Muscle layer of colon (tissue), 2 donors: Measurements from ENCODE around the gene RBM43.

Experiments used
- H3K27ac ChIP-seq: one replicate; pipeline ENCODE4 v1.7.0; 2013; ENCODE audit warnings: low read depth, mild to moderate bottlenecking, low read length, moderate library complexity
- H3K27me3 ChIP-seq, 2 donors: one replicate each; pipeline ENCODE4 v1.7.0; 2013; ENCODE audit warnings: low read length in 2 of 2, mild to moderate bottlenecking in 2 of 2; ENCODE audit not compliant: insufficient read depth in 2 of 2, control insufficient read depth in 1 of 2
- H3K36me3 ChIP-seq: one replicate; pipeline ENCODE4 v1.7.0; 2013; ENCODE audit warnings: mild to moderate bottlenecking, low read length; ENCODE audit not compliant: insufficient read depth
- H3K4me1 ChIP-seq: one replicate; pipeline ENCODE4 v1.7.0; 2013; ENCODE audit warnings: mild to moderate bottlenecking, low read length; ENCODE audit not compliant: insufficient read depth
- H3K4me3 ChIP-seq, 2 donors: one replicate each; pipeline ENCODE4 v1.7.0; 2013; ENCODE audit warnings: low read length in 2 of 2, low read depth in 1 of 2, mild to moderate bottlenecking in 1 of 2, moderate library complexity in 1 of 2
- H3K9ac ChIP-seq: one replicate; pipeline ENCODE4 v1.7.0; 2013; ENCODE audit warnings: low read length
- H3K9me3 ChIP-seq: one replicate; pipeline ENCODE4 v1.7.0; 2013; ENCODE audit warnings: mild to moderate bottlenecking, low read length
- donor health status: abdominal sarcoma.
- donor health status: Adenocarcinoma of cecum.

Gene RBM43

DNA sequence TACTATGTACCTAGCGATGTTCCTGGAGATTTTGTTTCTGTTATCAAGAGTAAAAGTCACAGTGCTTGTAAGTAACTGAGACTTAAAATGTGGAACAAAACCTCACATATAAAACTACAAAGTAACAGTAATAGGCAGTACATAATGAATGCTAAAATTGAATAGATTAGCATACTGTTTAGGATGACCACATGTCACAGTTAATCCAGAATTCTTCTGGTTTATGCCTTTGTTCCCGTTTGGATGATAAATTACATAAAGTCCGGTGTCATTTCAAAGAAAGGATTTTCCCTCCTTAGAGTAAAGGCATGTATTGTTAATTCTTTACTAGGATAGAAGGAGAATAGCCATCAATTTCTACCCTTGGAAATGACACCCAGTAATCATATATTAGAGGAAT is 56.1 kb downstream of the RBM43 start:
- H3K36me3 ChIP-seq = no peaks in the 10 kb centered on the region
- no peak overlapping the region for H3K27ac ChIP-seq
- H3K4me1 ChIP-seq = no peaks in the 10 kb centered on the region
- no peaks in the 10 kb centered on the region for H3K27me3 ChIP-seq
- H3K9ac ChIP-seq = no peak overlapping the region
- no peaks in the 10 kb centered on the region for H3K9me3 ChIP-seq
- H3K4me3 ChIP-seq = no peak overlapping the region

DNA sequence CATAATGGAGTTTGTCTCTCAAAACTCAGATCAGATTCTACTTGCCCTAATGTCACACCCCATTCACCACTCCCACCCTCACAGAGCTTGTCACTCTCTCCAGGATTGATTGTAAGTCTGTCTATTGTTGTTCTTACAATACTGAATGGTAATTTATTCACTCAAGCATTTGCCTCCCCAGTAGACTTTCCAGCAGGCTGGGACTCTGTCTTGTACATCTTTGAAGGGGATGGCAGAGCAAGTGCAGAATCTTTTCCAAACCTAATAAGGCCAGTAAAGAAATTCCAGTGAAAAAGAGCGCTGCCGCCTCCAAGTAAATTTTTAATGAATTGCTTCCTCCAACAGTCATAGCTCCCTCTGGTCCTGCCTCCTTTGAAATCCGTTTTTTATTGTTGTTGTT is 56.9 kb downstream of the RBM43 start:
- H3K4me3 ChIP-seq = no peak overlapping the region
- no peaks in the 10 kb centered on the region for H3K4me1 ChIP-seq
- no peaks in the 10 kb centered on the region for H3K36me3 ChIP-seq
- no peaks in the 10 kb centered on the region for H3K27me3 ChIP-seq
- H3K9ac ChIP-seq = no peak overlapping the region
- H3K9me3 ChIP-seq = no peaks in the 10 kb centered on the region
- no peak overlapping the region for H3K27ac ChIP-seq

DNA sequence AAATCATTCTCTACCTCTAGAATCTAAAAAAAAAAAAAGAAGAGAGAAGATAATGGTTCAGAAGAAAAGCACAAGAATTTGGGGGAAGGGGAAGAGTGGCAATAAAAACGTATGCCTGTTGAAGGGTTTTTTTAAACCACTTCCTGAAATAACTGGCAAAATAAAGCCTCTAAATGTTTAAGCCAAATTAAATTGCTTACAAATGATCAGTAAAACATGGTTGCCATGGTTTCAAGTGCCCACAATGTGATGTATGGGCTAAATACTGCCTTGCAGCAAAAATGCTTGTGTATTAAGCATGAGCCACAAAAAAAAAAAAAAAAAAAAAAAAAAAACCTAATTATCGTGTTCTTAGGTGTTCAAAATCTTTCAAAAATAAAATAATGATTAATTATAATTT is 60.8 kb downstream of the RBM43 start:
- H3K4me1 ChIP-seq = no peaks in the 10 kb centered on the region
- H3K4me3 ChIP-seq = no peak overlapping the region
- no peak overlapping the region for H3K9ac ChIP-seq
- no peaks in the 10 kb centered on the region for H3K27me3 ChIP-seq
- no peaks in the 10 kb centered on the region for H3K9me3 ChIP-seq
- no peak overlapping the region for H3K27ac ChIP-seq
- H3K36me3 ChIP-seq = no peaks in the 10 kb centered on the region

DNA sequence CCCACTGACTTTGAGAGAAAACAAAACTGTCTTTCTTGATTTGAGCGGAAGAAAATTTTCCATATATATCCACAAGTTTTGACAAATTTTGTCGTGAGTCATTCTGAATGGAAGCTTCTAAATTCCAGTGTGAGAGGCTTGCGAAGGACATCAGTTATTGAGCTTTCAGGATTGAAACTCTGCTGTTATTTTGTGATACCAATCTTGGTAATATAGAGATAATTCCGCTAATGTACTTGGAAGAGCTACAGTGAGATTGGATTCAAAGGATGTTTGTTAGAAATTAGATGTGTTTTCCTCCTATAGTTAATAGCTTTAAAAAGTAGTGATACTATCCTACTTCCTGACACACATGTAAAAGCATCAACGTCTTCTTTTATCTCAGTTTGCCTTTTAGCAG is 61.4 kb downstream of the RBM43 start:
- no peaks in the 10 kb centered on the region for H3K4me1 ChIP-seq
- H3K27me3 ChIP-seq = no peaks in the 10 kb centered on the region
- no peak overlapping the region for H3K9ac ChIP-seq
- H3K4me3 ChIP-seq = no peak overlapping the region
- H3K27ac ChIP-seq = no peak overlapping the region
- no peaks in the 10 kb centered on the region for H3K36me3 ChIP-seq
- H3K9me3 ChIP-seq = no peaks in the 10 kb centered on the region

DNA sequence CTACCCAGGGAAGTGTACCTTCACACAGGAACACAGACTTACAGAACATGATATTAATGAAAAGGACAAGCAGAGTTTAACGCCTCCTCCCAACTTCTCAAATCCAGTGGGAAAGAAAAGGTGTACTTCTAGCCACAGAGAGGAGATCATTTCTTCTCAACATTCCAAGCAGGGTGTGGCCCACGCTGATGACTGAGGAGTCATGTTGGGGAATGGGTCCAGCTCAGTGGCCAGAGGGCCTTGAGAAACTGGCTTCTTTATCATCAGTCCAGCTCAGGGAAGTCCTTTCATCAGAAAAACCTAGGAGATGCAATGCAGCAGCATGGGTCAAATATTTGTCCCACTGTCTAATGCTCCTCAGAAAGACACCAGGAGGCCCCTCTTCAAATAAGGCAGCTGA is 63.0 kb downstream of the RBM43 start:
- Histone ChIP-seq H3K9me3 (no peaks in the 10 kb centered on the region), H3K36me3 (no peaks in the 10 kb centered on the region), H3K27me3 (no peaks in the 10 kb centered on the region), H3K9ac (no peak overlapping the region), H3K4me3 (no peak overlapping the region), H3K27ac (no peak overlapping the region), H3K4me1 (no peaks in the 10 kb centered on the region)
